Parathyroid adenoma (tissue), 2 donors: ENCODE data around the gene ROBO1.

Source experiments
- H2AFZ ChIP-seq: fragments of 300-600 bp; sonication (generic); one replicate; pipeline ENCODE4 v1.7.0; 2017; ENCODE audit warnings: antibody characterized with exemption, mild to moderate bottlenecking
- H3K27ac ChIP-seq: fragments of 300-600 bp; sonication (generic); one replicate; pipeline ENCODE4 v1.7.0; 2017
- H3K27me3 ChIP-seq: fragments of 300-600 bp; sonication (generic); one replicate; pipeline ENCODE4 v1.7.0; 2017; ENCODE audit warnings: low read length; ENCODE audit not compliant: control insufficient read depth, insufficient read depth
- H3K36me3 ChIP-seq: fragments of 300-600 bp; sonication (generic); one replicate; pipeline ENCODE4 v1.7.0; 2017; ENCODE audit warnings: low read length; ENCODE audit not compliant: control insufficient read depth, insufficient read depth
- H3K4me1 ChIP-seq: fragments of 300-600 bp; sonication (generic); one replicate; pipeline ENCODE4 v1.7.0; 2017; ENCODE audit warnings: control low read depth
- H3K4me2 ChIP-seq: fragments of 300-600 bp; sonication (generic); one replicate; pipeline ENCODE4 v1.7.0; 2017; ENCODE audit warnings: low read length
- H3K4me3 ChIP-seq: fragments of 300-600 bp; sonication (generic); one replicate; pipeline ENCODE4 v1.7.0; 2017; ENCODE audit warnings: low read depth, low read length
- H3K79me2 ChIP-seq: fragments of 300-600 bp; sonication (generic); one replicate; pipeline ENCODE4 v1.7.0; 2017; ENCODE audit warnings: control low read depth
- H3K9ac ChIP-seq: fragments of 300-600 bp; sonication (generic); one replicate; pipeline ENCODE4 v1.7.0; 2017; ENCODE audit warnings: mild to moderate bottlenecking
- H3K9me3 ChIP-seq: fragments of 300-600 bp; sonication (generic); one replicate; pipeline ENCODE4 v1.7.0; 2017; ENCODE audit warnings: low read length; ENCODE audit not compliant: control insufficient read depth
- CTCF ChIP-seq: fragments of 300-600 bp; sonication (generic); IDR thresholded peaks from one replicate; pipeline ENCODE4 v1.7.0; 2017; ENCODE audit warnings: antibody characterized with exemption, mild to moderate bottlenecking
- donor health status: primary hyperparathyroidism.

Gene ROBO1

DNA sequence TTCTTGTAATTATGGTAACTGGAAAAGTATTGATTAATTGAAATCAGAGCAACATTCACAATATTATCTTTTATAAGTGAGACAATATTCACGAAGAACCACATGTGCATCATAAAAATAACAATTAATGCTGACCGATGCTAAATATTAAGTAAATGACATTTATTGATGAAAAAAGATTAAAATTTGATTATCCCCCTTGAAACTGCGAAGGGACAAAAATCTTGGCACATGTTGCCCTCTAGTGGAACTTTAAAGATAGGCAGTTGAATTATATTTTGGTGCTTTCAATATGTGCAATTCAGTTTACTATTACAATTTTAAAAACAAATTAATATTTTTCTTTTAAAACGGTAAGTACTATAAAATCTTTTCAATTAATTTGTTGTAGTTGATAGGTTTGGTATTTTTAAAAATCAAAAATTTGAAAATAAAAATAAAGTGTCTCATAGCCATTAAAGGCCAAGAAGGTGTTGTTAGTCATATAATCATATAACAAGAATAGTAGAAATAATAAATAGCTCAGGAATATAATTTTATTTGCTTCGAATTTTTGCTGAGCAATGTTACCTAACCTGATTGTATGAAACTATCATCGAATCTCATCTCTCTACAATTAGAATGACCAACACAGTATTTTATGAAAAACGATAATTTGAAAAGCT is 270.2 kb downstream of the ROBO1 start:
- H3K27me3 ChIP-seq = no peaks in the 10 kb centered on the region
- H3K36me3 ChIP-seq = no peaks in the 10 kb centered on the region
- no peaks in the 10 kb centered on the region for H3K79me2 ChIP-seq
- no peak overlapping the region for H3K4me3 ChIP-seq
- H3K4me1 ChIP-seq = no peaks in the 10 kb centered on the region
- no peak overlapping the region for H3K4me2 ChIP-seq
- no peak overlapping the region for H3K27ac ChIP-seq
- H3K9ac ChIP-seq = no peak overlapping the region
- no peak for TF ChIP-seq CTCF
- H2AFZ ChIP-seq = no peak overlapping the region
- H3K9me3 ChIP-seq = no peaks in the 10 kb centered on the region

- no peaks in the 10 kb centered on the region for H3K79me2 ChIP-seq
- no peak overlapping the region for H3K9ac ChIP-seq
- no peak overlapping the region for H3K27ac ChIP-seq
- no peak overlapping the region for H2AFZ ChIP-seq
- H3K4me3 ChIP-seq = no peak overlapping the region
- no peaks in the 10 kb centered on the region for H3K36me3 ChIP-seq
- TF ChIP-seq CTCF = no peak
- no peaks in the 10 kb centered on the region for H3K27me3 ChIP-seq
- no peaks in the 10 kb centered on the region for H3K4me1 ChIP-seq
- H3K9me3 ChIP-seq = no peaks in the 10 kb centered on the region
- H3K4me2 ChIP-seq = no peak overlapping the region
Measured at GRCh38 chr3:79491029-79491641, 276.7 kb downstream of the ROBO1 start.

GRCh38 chr3:79490165-79491028 is 277.4 kb downstream of the ROBO1 start:
- no peaks in the 10 kb centered on the region for H3K36me3 ChIP-seq
- H3K4me1 ChIP-seq = no peaks in the 10 kb centered on the region
- H3K79me2 ChIP-seq = no peaks in the 10 kb centered on the region
- no peak overlapping the region for H2AFZ ChIP-seq
- H3K4me2 ChIP-seq = no peak overlapping the region
- no peak overlapping the region for H3K4me3 ChIP-seq
- no peaks in the 10 kb centered on the region for H3K9me3 ChIP-seq
- no peak for TF ChIP-seq CTCF
- H3K27me3 ChIP-seq = no peaks in the 10 kb centered on the region
- no peak overlapping the region for H3K27ac ChIP-seq
- H3K9ac ChIP-seq = no peak overlapping the region

DNA sequence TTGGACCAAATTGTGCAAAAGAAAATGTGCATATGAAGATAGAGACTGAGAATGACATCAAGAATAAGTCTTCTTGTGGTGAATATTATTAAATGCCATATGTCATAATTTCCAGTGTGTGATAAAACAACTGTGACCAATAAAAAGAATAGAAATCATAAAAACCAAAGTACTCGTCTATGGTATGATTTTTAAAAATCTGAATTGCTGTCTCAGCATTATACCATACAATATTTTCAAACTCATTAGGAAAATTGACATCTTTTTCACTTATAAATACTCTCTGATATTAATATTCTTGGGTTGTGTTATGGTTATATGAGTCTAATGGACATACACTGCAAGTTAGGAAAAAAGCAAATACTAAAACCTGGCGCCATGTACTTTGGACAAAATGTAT is 279.4 kb downstream of the ROBO1 start:
- no peak overlapping the region for H3K4me2 ChIP-seq
- no peak for TF ChIP-seq CTCF
- no peak overlapping the region for H2AFZ ChIP-seq
- no peaks in the 10 kb centered on the region for H3K27me3 ChIP-seq
- H3K9ac ChIP-seq = no peak overlapping the region
- H3K36me3 ChIP-seq = no peaks in the 10 kb centered on the region
- H3K4me3 ChIP-seq = no peak overlapping the region
- H3K4me1 ChIP-seq = no peaks in the 10 kb centered on the region
- no peaks in the 10 kb centered on the region for H3K79me2 ChIP-seq
- H3K27ac ChIP-seq = no peak overlapping the region
- no peaks in the 10 kb centered on the region for H3K9me3 ChIP-seq
